NT2/D1 (cell line): ENCODE measurements around the gene SKIDA1.

ENCODE experiments used
- DNase-seq: peaks from one replicate; pipeline ENCODE4 v3.0.0-alpha.2; 2011; ENCODE audit warnings: low read depth, low spot score
- H3K27me3 ChIP-seq: 2 replicates; pipeline ENCODE4 v1.6.0; 2011; ENCODE audit warnings: mild to moderate bottlenecking; ENCODE audit not compliant: insufficient read length, insufficient read depth
- H3K36me3 ChIP-seq: 2 replicates; pipeline ENCODE4 v1.6.1; 2011; ENCODE audit warnings: mild to moderate bottlenecking, low read length, mixed read lengths; ENCODE audit not compliant: insufficient read depth, insufficient read length
- H3K4me1 ChIP-seq: 2 replicates; pipeline ENCODE4 v1.5.1; 2011; ENCODE audit not compliant: insufficient read depth, insufficient read length
- H3K4me3 ChIP-seq: 2 replicates; pipeline ENCODE4 v1.5.1; 2011; ENCODE audit warnings: low read depth; ENCODE audit not compliant: insufficient read length
- H3K9ac ChIP-seq: 2 replicates; pipeline ENCODE4 v1.6.0; 2011; ENCODE audit warnings: low read depth; ENCODE audit not compliant: insufficient read length
- H3K9me3 ChIP-seq: 2 replicates; pipeline ENCODE4 v1.5.1; 2011; ENCODE audit warnings: mild to moderate bottlenecking, low read length; ENCODE audit not compliant: insufficient read depth
- SUZ12 ChIP-seq: IDR thresholded peaks from 2 replicates; pipeline ENCODE4 v1.6.1; 2011; ENCODE audit not compliant: insufficient read length, insufficient read depth; ENCODE audit errors: extremely low read depth
- YY1 ChIP-seq: IDR thresholded peaks from 2 replicates; pipeline ENCODE4 v1.6.1; 2011; ENCODE audit not compliant: insufficient read length, insufficient read depth
- ZNF274 ChIP-seq: IDR thresholded peaks from 2 replicates; pipeline ENCODE4 v1.6.1; 2011; ENCODE audit warnings: mild to moderate bottlenecking, low read depth, low read length

SKIDA1 gene

GRCh38 chr10:21507150-21507549 is 18.3 kb downstream of the SKIDA1 start:
- TF ChIP-seq ZNF274, result no peak
- no peak for TF ChIP-seq SUZ12
- TF ChIP-seq YY1, result no peak
- Histone ChIP-seq H3K9me3 (no peaks in the 10 kb centered on the region), H3K27me3 (peaks cover 20% of the 10 kb centered on the region), H3K4me1 (peaks cover 2% of the 10 kb centered on the region), H3K9ac (peak overlapping the region; percentile 88), H3K4me3 (peak overlapping the region; percentile 59), H3K36me3 (no peaks in the 10 kb centered on the region)
- no peak for DNase-seq

- no peak overlapping the region for H3K4me3 ChIP-seq
- DNase-seq, result no peak
- peak overlapping the region; percentile 17 for H3K9ac ChIP-seq
- peaks cover 28% of the 10 kb centered on the region for H3K27me3 ChIP-seq
- H3K4me1 ChIP-seq, result peaks cover 2% of the 10 kb centered on the region
- H3K36me3 ChIP-seq, result no peaks in the 10 kb centered on the region
- no peak for TF ChIP-seq YY1
- no peak for TF ChIP-seq ZNF274
- no peak for TF ChIP-seq SUZ12
- H3K9me3 ChIP-seq, result no peaks in the 10 kb centered on the region
Observed at GRCh38 chr10:21506351-21506750, 19.1 kb downstream of the SKIDA1 start.

- peaks cover 34% of the 10 kb centered on the region for H3K27me3 ChIP-seq
- TF ChIP-seq ZNF274 (no peak), YY1 (no peak), SUZ12 (no peak)
- H3K36me3 ChIP-seq, result no peaks in the 10 kb centered on the region
- H3K4me1 ChIP-seq, result peaks cover 6% of the 10 kb centered on the region
- no peak overlapping the region for H3K4me3 ChIP-seq
- H3K9me3 ChIP-seq, result no peaks in the 10 kb centered on the region
- H3K9ac ChIP-seq, result no peak overlapping the region
- DNase-seq, result no peak
Observed at GRCh38 chr10:21505711-21506278, 19.7 kb downstream of the SKIDA1 start.

- no peak for DNase-seq
- Histone ChIP-seq H3K27me3 (peaks cover 55% of the 10 kb centered on the region), H3K36me3 (no peaks in the 10 kb centered on the region), H3K9ac (no peak overlapping the region), H3K4me3 (no peak overlapping the region), H3K9me3 (no peaks in the 10 kb centered on the region), H3K4me1 (peaks cover 6% of the 10 kb centered on the region)
- no peak for TF ChIP-seq SUZ12
- no peak for TF ChIP-seq ZNF274
- no peak for TF ChIP-seq YY1
Observed at GRCh38 chr10:21503542-21503941, 21.9 kb downstream of the SKIDA1 start.

GRCh38 chr10:21502348-21502740 is 23.1 kb downstream of the SKIDA1 start:
- no peaks in the 10 kb centered on the region for H3K36me3 ChIP-seq
- no peak for DNase-seq
- no peak overlapping the region for H3K4me3 ChIP-seq
- H3K9ac ChIP-seq, result peak overlapping the region; percentile 5
- H3K4me1 ChIP-seq, result peaks cover 6% of the 10 kb centered on the region
- TF ChIP-seq YY1 (no peak), ZNF274 (no peak), SUZ12 (no peak)
- H3K27me3 ChIP-seq, result peaks cover 62% of the 10 kb centered on the region
- no peaks in the 10 kb centered on the region for H3K9me3 ChIP-seq

GRCh38 chr10:21501731-21502347 is 23.6 kb downstream of the SKIDA1 start:
- TF ChIP-seq SUZ12, result no peak
- no peak for TF ChIP-seq ZNF274
- no peak for TF ChIP-seq YY1
- peaks cover 58% of the 10 kb centered on the region for H3K27me3 ChIP-seq
- peaks cover 6% of the 10 kb centered on the region for H3K4me1 ChIP-seq
- H3K4me3 ChIP-seq, result no peak overlapping the region
- H3K36me3 ChIP-seq, result no peaks in the 10 kb centered on the region
- H3K9me3 ChIP-seq, result no peaks in the 10 kb centered on the region
- no peak for DNase-seq
- H3K9ac ChIP-seq, result peak overlapping the region; percentile 5

- no peak overlapping the region for H3K4me3 ChIP-seq
- no peak for DNase-seq
- H3K36me3 ChIP-seq, result no peaks in the 10 kb centered on the region
- TF ChIP-seq YY1 (no peak), SUZ12 (no peak), ZNF274 (no peak)
- H3K9me3 ChIP-seq, result no peaks in the 10 kb centered on the region
- H3K4me1 ChIP-seq, result peaks cover 6% of the 10 kb centered on the region
- peak overlapping the region; percentile 80 for H3K9ac ChIP-seq
- peaks cover 51% of the 10 kb centered on the region for H3K27me3 ChIP-seq
Observed at GRCh38 chr10:21501091-21501490, 24.4 kb downstream of the SKIDA1 start.
